Hepatocyte (in vitro differentiated cells): ENCODE data around the gene LPP. TPM values are rescaled to one million over a fixed set of nuclear protein-coding genes. Genes with fewer than 3 reads are reported as not detected.

Experiments used
- DNase-seq: peaks from one replicate; pipeline ENCODE4 v3.0.0-alpha.2; 2016; ENCODE audit warnings: low spot score
- H2AFZ ChIP-seq: fragments of 200-600 bp; sonication (generic); 2 replicates; pipeline ENCODE4 v1.6.0; 2016; ENCODE audit warnings: antibody characterized with exemption, mild to moderate bottlenecking
- H3K27ac ChIP-seq: fragments of 200-600 bp; sonication (generic); 2 replicates; pipeline ENCODE4 v1.5.1; 2016; ENCODE audit warnings: mild to moderate bottlenecking
- H3K27me3 ChIP-seq: fragments of 200-600 bp; sonication (generic); 2 replicates; pipeline ENCODE4 v1.6.1; 2016
- H3K36me3 ChIP-seq: fragments of 200-600 bp; sonication (generic); replicated peaks from 2 replicates; pipeline ENCODE4 v1.5.1; 2016; ENCODE audit warnings: low read depth; ENCODE audit not compliant: insufficient read depth
- H3K4me1 ChIP-seq: fragments of 200-600 bp; sonication (generic); 2 replicates; pipeline ENCODE4 v1.5.1; 2016; ENCODE audit warnings: mild to moderate bottlenecking, moderate library complexity; ENCODE audit not compliant: insufficient read depth
- H3K4me2 ChIP-seq: fragments of 200-600 bp; sonication (generic); 2 replicates; pipeline ENCODE4 v1.6.0; 2016
- H3K4me3 ChIP-seq: fragments of 200-600 bp; sonication (generic); 2 replicates; pipeline ENCODE4 v1.5.1; 2016; ENCODE audit warnings: mild to moderate bottlenecking
- H3K79me2 ChIP-seq: fragments of 200-600 bp; sonication (generic); 2 replicates; pipeline ENCODE4 v1.6.0; 2017; ENCODE audit warnings: mild to moderate bottlenecking
- H3K9me2 ChIP-seq: fragments of 200-600 bp; sonication (generic); replicated peaks from 2 replicates; pipeline ENCODE4 v1.6.0; 2017; ENCODE audit warnings: mild to moderate bottlenecking; ENCODE audit not compliant: insufficient read depth
- H3K9me3 ChIP-seq: fragments of 200-600 bp; sonication (generic); 2 replicates; pipeline ENCODE4 v1.5.1; 2016; ENCODE audit warnings: low read depth, mild to moderate bottlenecking
- H4K20me1 ChIP-seq: fragments of 200-600 bp; sonication (generic); 2 replicates; pipeline ENCODE4 v1.6.0; 2016; ENCODE audit warnings: mild to moderate bottlenecking; ENCODE audit not compliant: insufficient read depth, poor library complexity, severe bottlenecking
- EZH2 ChIP-seq: fragments of 200-600 bp; sonication (generic); IDR thresholded peaks from 2 replicates; pipeline ENCODE4 v1.6.1; 2016; ENCODE audit warnings: antibody characterized with exemption, mild to moderate bottlenecking, borderline replicate concordance
- EZH2phosphoT487 ChIP-seq: fragments of 200-600 bp; sonication (generic); IDR thresholded peaks from one replicate; pipeline ENCODE4 v1.6.1; 2018; ENCODE audit warnings: antibody characterized with exemption, mild to moderate bottlenecking, low read depth, moderate library complexity; ENCODE audit not compliant: unreplicated experiment, severe bottlenecking
- WGBS: methylation state at CpG from one replicate; pipeline ENCODE4 v1.1.6; 2016; ENCODE audit warnings: low lambda C conversion rate; ENCODE audit errors: missing lambda C conversion rate; 5-methylcytosine and 5-hydroxymethylcytosine counted together
- polyA plus RNA-seq: library from polyadenylated mRNA; unstranded; fragments of >200 nt; fragmentation: Nextera tagmentation; extraction: Ambion mirVana; gene quantifications from 2 replicates; pipeline ENCODE4 v1.2.1, GENCODE V29; 2016
- total RNA-seq: library from RNA; depleted of rRNA; stranded (reverse); fragments of >200 nt; gene quantifications from 2 replicates; pipeline ENCODE4 v1.2.3, GENCODE V29; 2014
- TF ChIP-seq, protein P1 (sequence below): fragments of 200-600 bp; sonication (generic); IDR thresholded peaks from 2 replicates; pipeline ENCODE4 v1.5.1; 2016; ENCODE audit warnings: antibody characterized with exemption, mild to moderate bottlenecking; ENCODE audit not compliant: poor library complexity

Gene LPP
- total and polyA plus RNA-seq, 2 experiments from 2014 or later: 53.2 to 73.8 TPM

DNA sequence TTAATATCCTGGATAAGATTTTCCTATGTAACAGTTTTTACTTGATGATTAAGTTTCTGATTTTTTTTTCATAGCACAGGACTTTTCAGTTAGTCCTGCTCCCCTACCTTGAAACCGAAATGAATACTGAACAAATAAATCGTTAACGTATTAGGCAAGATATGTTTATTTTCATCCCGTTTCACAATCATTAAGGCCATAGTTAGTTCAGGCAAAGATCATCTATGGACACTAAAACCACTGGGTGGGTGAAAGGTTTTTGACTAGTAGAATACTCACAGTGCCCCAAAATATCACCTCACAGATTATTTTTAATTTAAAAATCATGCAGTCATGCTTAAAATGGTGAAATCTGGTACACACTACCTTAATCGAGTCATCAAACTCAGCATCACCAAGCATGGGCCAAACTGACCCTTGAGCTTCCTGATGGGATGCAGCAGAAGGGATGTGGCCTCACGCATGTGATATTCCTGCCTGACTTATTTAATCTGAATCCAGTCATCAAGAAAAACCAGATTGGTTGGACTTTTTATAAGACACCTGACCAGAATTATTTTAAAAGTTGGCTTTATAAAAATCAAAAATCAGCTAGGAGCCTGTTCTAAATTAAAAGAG lies 365.0 kb downstream of the LPP start:
- H3K4me1 ChIP-seq: no peaks in the 10 kb centered on the region
- H3K79me2 ChIP-seq: peaks cover 33% of the 10 kb centered on the region
- H3K27me3 ChIP-seq: no peaks in the 10 kb centered on the region
- no peaks in the 10 kb centered on the region for H3K9me3 ChIP-seq
- 83% methylated on average over 6 of the region's 6 CpGs for WGBS
- no peak overlapping the region for H3K27ac ChIP-seq
- no peaks in the 10 kb centered on the region for H4K20me1 ChIP-seq
- H3K36me3 ChIP-seq: no peaks in the 10 kb centered on the region
- H3K9me2 ChIP-seq: no peaks in the 10 kb centered on the region
- H2AFZ ChIP-seq: no peak overlapping the region
- DNase-seq: no peak
- TF ChIP-seq, protein P1, sequence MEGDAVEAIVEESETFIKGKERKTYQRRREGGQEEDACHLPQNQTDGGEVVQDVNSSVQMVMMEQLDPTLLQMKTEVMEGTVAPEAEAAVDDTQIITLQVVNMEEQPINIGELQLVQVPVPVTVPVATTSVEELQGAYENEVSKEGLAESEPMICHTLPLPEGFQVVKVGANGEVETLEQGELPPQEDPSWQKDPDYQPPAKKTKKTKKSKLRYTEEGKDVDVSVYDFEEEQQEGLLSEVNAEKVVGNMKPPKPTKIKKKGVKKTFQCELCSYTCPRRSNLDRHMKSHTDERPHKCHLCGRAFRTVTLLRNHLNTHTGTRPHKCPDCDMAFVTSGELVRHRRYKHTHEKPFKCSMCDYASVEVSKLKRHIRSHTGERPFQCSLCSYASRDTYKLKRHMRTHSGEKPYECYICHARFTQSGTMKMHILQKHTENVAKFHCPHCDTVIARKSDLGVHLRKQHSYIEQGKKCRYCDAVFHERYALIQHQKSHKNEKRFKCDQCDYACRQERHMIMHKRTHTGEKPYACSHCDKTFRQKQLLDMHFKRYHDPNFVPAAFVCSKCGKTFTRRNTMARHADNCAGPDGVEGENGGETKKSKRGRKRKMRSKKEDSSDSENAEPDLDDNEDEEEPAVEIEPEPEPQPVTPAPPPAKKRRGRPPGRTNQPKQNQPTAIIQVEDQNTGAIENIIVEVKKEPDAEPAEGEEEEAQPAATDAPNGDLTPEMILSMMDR: no peak
- TF ChIP-seq EZH2phosphoT487 (no peak), EZH2 (no peak)
- no peak overlapping the region for H3K4me3 ChIP-seq
- H3K4me2 ChIP-seq: no peak overlapping the region

- no peak overlapping the region for H3K27ac ChIP-seq
- H2AFZ ChIP-seq: no peak overlapping the region
- H3K9me2 ChIP-seq: no peaks in the 10 kb centered on the region
- DNase-seq: no peak
- no peak overlapping the region for H3K4me3 ChIP-seq
- 78% methylated on average over 4 of the region's 4 CpGs for WGBS
- H3K4me2 ChIP-seq: no peak overlapping the region
- H3K9me3 ChIP-seq: no peaks in the 10 kb centered on the region
- TF ChIP-seq EZH2phosphoT487 (no peak), EZH2 (no peak)
- TF ChIP-seq, protein P1: no peak
- no peaks in the 10 kb centered on the region for H3K27me3 ChIP-seq
- H3K36me3 ChIP-seq: no peaks in the 10 kb centered on the region
- no peaks in the 10 kb centered on the region for H4K20me1 ChIP-seq
- H3K4me1 ChIP-seq: no peaks in the 10 kb centered on the region
- H3K79me2 ChIP-seq: peaks cover 28% of the 10 kb centered on the region
These were observed 366.5 kb downstream of the LPP start for GRCh38 chr3:188520466-188520865.

DNA sequence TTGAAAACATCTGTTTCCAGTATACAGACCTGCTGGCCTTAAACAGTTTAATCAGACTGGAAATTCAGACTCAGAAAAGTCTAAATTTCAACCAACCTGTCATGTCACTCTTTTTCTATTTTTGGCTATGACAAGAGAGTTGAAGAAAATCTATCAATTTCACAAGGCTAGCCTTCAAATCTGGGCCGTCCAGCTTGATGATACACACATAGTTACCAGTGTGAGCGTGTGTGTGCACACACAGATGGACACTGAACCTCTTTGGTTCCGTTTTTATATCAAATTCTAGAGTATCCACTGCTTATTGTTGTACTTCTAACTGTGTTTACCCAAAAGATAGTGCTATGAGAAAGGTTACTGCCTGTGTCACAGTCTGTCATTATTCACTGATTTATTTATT lies 368.2 kb downstream of the LPP start:
- Histone ChIP-seq H3K27ac (no peak overlapping the region), H4K20me1 (no peaks in the 10 kb centered on the region), H3K4me2 (no peak overlapping the region), H2AFZ (no peak overlapping the region), H3K9me3 (no peaks in the 10 kb centered on the region), H3K27me3 (no peaks in the 10 kb centered on the region), H3K79me2 (peaks cover 26% of the 10 kb centered on the region), H3K4me1 (no peaks in the 10 kb centered on the region), H3K36me3 (no peaks in the 10 kb centered on the region), H3K9me2 (no peaks in the 10 kb centered on the region), H3K4me3 (no peak overlapping the region)
- DNase-seq: no peak
- TF ChIP-seq, protein P1: no peak
- TF ChIP-seq EZH2 (no peak), EZH2phosphoT487 (no peak)
- WGBS: 93% methylated on average over 3 of the region's 3 CpGs
